ENCODE data around the gene DNPEP.

DNA sequence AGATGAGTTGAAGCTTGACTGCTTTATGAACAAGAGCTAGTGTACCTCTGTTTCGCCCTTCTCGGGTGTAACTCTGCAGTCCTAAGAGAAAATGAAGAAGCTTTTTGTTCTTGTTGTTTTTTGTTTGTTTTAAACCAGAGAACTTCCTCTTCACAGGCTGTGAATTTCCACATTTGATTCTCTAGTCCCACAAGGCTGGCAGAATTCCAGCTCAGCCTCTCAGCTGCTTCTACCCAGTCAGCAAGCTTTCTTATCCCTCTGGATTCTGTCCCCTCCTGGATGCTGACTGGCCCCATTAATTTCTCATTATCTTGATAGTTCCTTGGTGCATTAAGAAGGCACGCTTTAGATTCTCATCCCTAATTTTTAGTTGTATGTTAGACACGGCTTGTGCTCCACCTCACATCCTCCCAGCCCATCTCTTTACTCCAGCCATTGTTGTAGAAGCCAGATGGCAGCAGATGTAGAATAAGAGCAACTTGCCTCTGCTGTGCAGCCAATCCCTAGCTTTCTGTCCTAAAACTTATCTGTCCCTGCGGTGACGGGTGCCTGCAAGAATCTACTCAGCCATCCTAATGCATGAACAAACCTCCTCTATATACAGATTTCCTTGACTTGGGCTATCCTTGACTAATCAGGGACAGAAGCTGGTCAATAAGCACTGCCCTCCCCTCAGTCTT, 42.8 kb downstream of the DNPEP start:
- TF ChIP-seq YY1 (tag by site-specific recombination; IDR thresholded peaks at IDR 0.05) (no peak), ZNF449 (tag by site-specific recombination; IDR thresholded peaks at IDR 0.05) (no peak), KLF16 (tag by site-specific recombination; IDR thresholded peaks at IDR 0.05) (no peak)
